ENCODE data around the gene RBM15. TPM values are rescaled to one million over a fixed set of nuclear protein-coding genes. Genes with fewer than 3 reads are reported as not detected.

RBM15 gene
- total RNA-seq, 1 experiment from 2014 or later: 101 TPM

GRCh38 chr1:110341146-110341871 lies 2.1 kb downstream of the RBM15 start:
- no peaks in the 10 kb centered on the region for H3K9me3 ChIP-seq (ENCODE audit: low read length)
- H3K4me2 ChIP-seq (ENCODE audit: low read depth, low read length, poor library complexity, severe bottlenecking): peak overlapping the region; percentile 80
- peaks cover 57% of the 10 kb centered on the region for H3K36me3 ChIP-seq (ENCODE audit: insufficient read depth, low read length)
- peak overlapping the region; percentile 92 for H3K27ac ChIP-seq (ENCODE audit: low read length)
- DNase-seq: no peak
- H2AFZ ChIP-seq (ENCODE audit: low read length): no peak overlapping the region
- H3K9me2 ChIP-seq (replicated peaks; ENCODE audit: insufficient read depth, low read length): no peaks in the 10 kb centered on the region
- peak overlapping the region; percentile 99 for H3K9ac ChIP-seq (ENCODE audit: low read length)
- peak overlapping the region; percentile 87 for H3K4me3 ChIP-seq (ENCODE audit: low read length)
- peaks cover 74% of the 10 kb centered on the region for H3K4me1 ChIP-seq (ENCODE audit: low read length)
- H3K27me3 ChIP-seq (ENCODE audit: low read length): no peaks in the 10 kb centered on the region
- H4K20me1 ChIP-seq (ENCODE audit: insufficient read depth, low read depth, low read length): peaks cover 61% of the 10 kb centered on the region
- H3K79me2 ChIP-seq (ENCODE audit: low read length): peaks cover 78% of the 10 kb centered on the region

DNA sequence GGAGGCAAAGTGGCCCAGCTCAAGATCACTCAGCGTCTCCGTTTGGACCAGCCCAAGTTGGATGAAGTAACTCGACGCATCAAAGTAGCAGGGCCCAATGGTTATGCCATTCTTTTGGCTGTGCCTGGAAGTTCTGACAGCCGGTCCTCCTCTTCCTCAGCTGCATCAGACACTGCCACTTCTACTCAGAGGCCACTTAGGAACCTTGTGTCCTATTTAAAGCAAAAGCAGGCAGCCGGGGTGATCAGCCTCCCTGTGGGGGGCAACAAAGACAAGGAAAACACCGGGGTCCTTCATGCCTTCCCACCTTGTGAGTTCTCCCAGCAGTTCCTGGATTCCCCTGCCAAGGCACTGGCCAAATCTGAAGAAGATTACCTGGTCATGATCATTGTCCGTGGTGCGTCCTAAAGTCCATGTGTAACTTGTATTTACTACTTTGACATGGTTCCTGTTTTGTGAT lies 2.7 kb downstream of the RBM15 start:
- peak overlapping the region; percentile 92 for H3K27ac ChIP-seq (ENCODE audit: low read length)
- H2AFZ ChIP-seq (ENCODE audit: low read length): no peak overlapping the region
- peak overlapping the region; percentile 80 for H3K4me2 ChIP-seq (ENCODE audit: low read depth, low read length, poor library complexity, severe bottlenecking)
- H3K36me3 ChIP-seq (ENCODE audit: insufficient read depth, low read length): peaks cover 63% of the 10 kb centered on the region
- H3K4me3 ChIP-seq (ENCODE audit: low read length): peak overlapping the region; percentile 87
- no peaks in the 10 kb centered on the region for H3K9me2 ChIP-seq (replicated peaks; ENCODE audit: insufficient read depth, low read length)
- H4K20me1 ChIP-seq (ENCODE audit: insufficient read depth, low read depth, low read length): peaks cover 66% of the 10 kb centered on the region
- peak overlapping the region; percentile 99 for H3K9ac ChIP-seq (ENCODE audit: low read length)
- no peaks in the 10 kb centered on the region for H3K9me3 ChIP-seq (ENCODE audit: low read length)
- H3K27me3 ChIP-seq (ENCODE audit: low read length): no peaks in the 10 kb centered on the region
- peak; percentile 50 for DNase-seq
- peaks cover 74% of the 10 kb centered on the region for H3K4me1 ChIP-seq (ENCODE audit: low read length)
- H3K79me2 ChIP-seq (ENCODE audit: low read length): peaks cover 83% of the 10 kb centered on the region

DNA sequence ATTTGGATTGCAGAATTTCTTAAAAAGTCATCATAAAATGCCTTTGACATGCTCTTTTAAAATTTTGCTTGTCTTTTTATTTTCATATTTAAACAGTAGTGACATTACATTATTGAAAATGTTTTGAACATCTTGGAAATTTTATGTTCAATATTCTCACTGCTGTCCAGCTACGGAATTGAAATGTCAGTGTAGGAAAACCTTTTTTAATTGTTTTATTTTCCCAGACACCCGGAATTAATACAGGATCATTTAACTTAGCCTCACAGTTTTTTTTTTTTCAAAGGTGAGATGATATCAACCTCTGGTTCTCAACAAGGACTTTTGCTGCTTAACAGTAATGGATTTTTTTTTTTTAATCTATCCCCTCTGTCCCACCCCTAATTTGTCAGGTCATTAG lies 4.1 kb downstream of the RBM15 start:
- H3K79me2 ChIP-seq (ENCODE audit: low read length): peaks cover 90% of the 10 kb centered on the region
- peaks cover 78% of the 10 kb centered on the region for H3K4me1 ChIP-seq (ENCODE audit: low read length)
- no peaks in the 10 kb centered on the region for H3K27me3 ChIP-seq (ENCODE audit: low read length)
- H3K36me3 ChIP-seq (ENCODE audit: insufficient read depth, low read length): peaks cover 73% of the 10 kb centered on the region
- H3K9me3 ChIP-seq (ENCODE audit: low read length): no peaks in the 10 kb centered on the region
- no peak overlapping the region for H2AFZ ChIP-seq (ENCODE audit: low read length)
- DNase-seq: no peak
- no peaks in the 10 kb centered on the region for H3K9me2 ChIP-seq (replicated peaks; ENCODE audit: insufficient read depth, low read length)
- H3K4me2 ChIP-seq (ENCODE audit: low read depth, low read length, poor library complexity, severe bottlenecking): peak overlapping the region; percentile 80
- H3K9ac ChIP-seq (ENCODE audit: low read length): peak overlapping the region; percentile 99
- peaks cover 78% of the 10 kb centered on the region for H4K20me1 ChIP-seq (ENCODE audit: insufficient read depth, low read depth, low read length)
- H3K4me3 ChIP-seq (ENCODE audit: low read length): peak overlapping the region; percentile 87
- H3K27ac ChIP-seq (ENCODE audit: low read length): peak overlapping the region; percentile 92

DNA sequence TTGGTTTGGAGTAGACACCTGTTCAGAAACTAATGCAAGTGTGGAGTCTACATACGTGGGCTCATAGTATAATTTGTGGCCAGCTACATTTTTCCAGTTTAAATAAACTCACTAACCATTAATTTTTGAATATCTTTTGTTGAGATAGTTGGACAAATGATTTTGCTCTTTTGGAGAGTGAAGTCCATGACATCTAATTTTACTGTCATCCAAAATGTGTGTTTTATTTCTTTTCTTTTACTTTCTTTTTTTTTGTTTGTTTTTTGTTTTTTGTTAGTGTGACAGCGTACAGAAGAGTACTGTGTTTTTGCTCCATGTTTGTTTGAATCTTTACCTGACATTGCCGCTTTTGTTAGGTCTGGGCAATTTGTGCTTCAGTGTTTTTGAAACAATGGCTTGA lies 5.0 kb downstream of the RBM15 start:
- Histone ChIP-seq H3K4me1 (ENCODE audit: low read length) (peaks cover 87% of the 10 kb centered on the region), H3K4me2 (ENCODE audit: low read depth, low read length, poor library complexity, severe bottlenecking) (peak overlapping the region; percentile 80), H3K27me3 (ENCODE audit: low read length) (no peaks in the 10 kb centered on the region), H4K20me1 (ENCODE audit: insufficient read depth, low read depth, low read length) (peaks cover 87% of the 10 kb centered on the region), H3K27ac (ENCODE audit: low read length) (peak overlapping the region; percentile 92), H3K9ac (ENCODE audit: low read length) (peak overlapping the region; percentile 99), H3K79me2 (ENCODE audit: low read length) (peaks cover 99% of the 10 kb centered on the region), H3K9me2 (replicated peaks; ENCODE audit: insufficient read depth, low read length) (no peaks in the 10 kb centered on the region), H2AFZ (ENCODE audit: low read length) (no peak overlapping the region), H3K36me3 (ENCODE audit: insufficient read depth, low read length) (peaks cover 82% of the 10 kb centered on the region), H3K4me3 (ENCODE audit: low read length) (peak overlapping the region; percentile 87), H3K9me3 (ENCODE audit: low read length) (no peaks in the 10 kb centered on the region)
- no peak for DNase-seq

- Histone ChIP-seq H3K4me2 (ENCODE audit: low read depth, low read length, poor library complexity, severe bottlenecking) (peak overlapping the region; percentile 80), H3K4me1 (ENCODE audit: low read length) (peaks cover 100% of the 10 kb centered on the region), H3K9me3 (ENCODE audit: low read length) (no peaks in the 10 kb centered on the region), H3K27ac (ENCODE audit: low read length) (peak overlapping the region; percentile 92), H3K79me2 (ENCODE audit: low read length) (peaks cover 100% of the 10 kb centered on the region), H4K20me1 (ENCODE audit: insufficient read depth, low read depth, low read length) (peaks cover 95% of the 10 kb centered on the region), H2AFZ (ENCODE audit: low read length) (no peak overlapping the region), H3K36me3 (ENCODE audit: insufficient read depth, low read length) (peaks cover 88% of the 10 kb centered on the region), H3K27me3 (ENCODE audit: low read length) (no peaks in the 10 kb centered on the region), H3K9ac (ENCODE audit: low read length) (peak overlapping the region; percentile 99), H3K4me3 (ENCODE audit: low read length) (peak overlapping the region; percentile 87), H3K9me2 (replicated peaks; ENCODE audit: insufficient read depth, low read length) (no peaks in the 10 kb centered on the region)
- DNase-seq: no peak
Observed at GRCh38 chr1:110345480-110345879, 6.3 kb downstream of the RBM15 start.

- H4K20me1 ChIP-seq (ENCODE audit: insufficient read depth, low read depth, low read length): peaks cover 95% of the 10 kb centered on the region
- no peak for DNase-seq
- peak overlapping the region; percentile 80 for H3K4me2 ChIP-seq (ENCODE audit: low read depth, low read length, poor library complexity, severe bottlenecking)
- H3K9ac ChIP-seq (ENCODE audit: low read length): peak overlapping the region; percentile 51
- H3K4me1 ChIP-seq (ENCODE audit: low read length): peaks cover 100% of the 10 kb centered on the region
- no peaks in the 10 kb centered on the region for H3K27me3 ChIP-seq (ENCODE audit: low read length)
- H3K79me2 ChIP-seq (ENCODE audit: low read length): peaks cover 100% of the 10 kb centered on the region
- peak overlapping the region; percentile 55 for H3K4me3 ChIP-seq (ENCODE audit: low read length)
- H3K27ac ChIP-seq (ENCODE audit: low read length): peak overlapping the region; percentile 92
- no peaks in the 10 kb centered on the region for H3K9me2 ChIP-seq (replicated peaks; ENCODE audit: insufficient read depth, low read length)
- no peak overlapping the region for H2AFZ ChIP-seq (ENCODE audit: low read length)
- no peaks in the 10 kb centered on the region for H3K9me3 ChIP-seq (ENCODE audit: low read length)
- H3K36me3 ChIP-seq (ENCODE audit: insufficient read depth, low read length): peaks cover 89% of the 10 kb centered on the region
Observed at GRCh38 chr1:110346690-110347089, 7.5 kb downstream of the RBM15 start.

GRCh38 chr1:110347182-110347893 lies 8.2 kb downstream of the RBM15 start:
- peaks cover 100% of the 10 kb centered on the region for H3K4me1 ChIP-seq (ENCODE audit: low read length)
- no peaks in the 10 kb centered on the region for H3K27me3 ChIP-seq (ENCODE audit: low read length)
- H3K27ac ChIP-seq (ENCODE audit: low read length): peak overlapping the region; percentile 92
- H3K9me3 ChIP-seq (ENCODE audit: low read length): no peaks in the 10 kb centered on the region
- H3K36me3 ChIP-seq (ENCODE audit: insufficient read depth, low read length): peaks cover 89% of the 10 kb centered on the region
- H2AFZ ChIP-seq (ENCODE audit: low read length): no peak overlapping the region
- peak overlapping the region; percentile 55 for H3K4me3 ChIP-seq (ENCODE audit: low read length)
- peak overlapping the region; percentile 80 for H3K4me2 ChIP-seq (ENCODE audit: low read depth, low read length, poor library complexity, severe bottlenecking)
- peak; percentile 54 for DNase-seq
- H3K79me2 ChIP-seq (ENCODE audit: low read length): peaks cover 100% of the 10 kb centered on the region
- peaks cover 89% of the 10 kb centered on the region for H4K20me1 ChIP-seq (ENCODE audit: insufficient read depth, low read depth, low read length)
- peak overlapping the region; percentile 51 for H3K9ac ChIP-seq (ENCODE audit: low read length)
- no peaks in the 10 kb centered on the region for H3K9me2 ChIP-seq (replicated peaks; ENCODE audit: insufficient read depth, low read length)

DNA sequence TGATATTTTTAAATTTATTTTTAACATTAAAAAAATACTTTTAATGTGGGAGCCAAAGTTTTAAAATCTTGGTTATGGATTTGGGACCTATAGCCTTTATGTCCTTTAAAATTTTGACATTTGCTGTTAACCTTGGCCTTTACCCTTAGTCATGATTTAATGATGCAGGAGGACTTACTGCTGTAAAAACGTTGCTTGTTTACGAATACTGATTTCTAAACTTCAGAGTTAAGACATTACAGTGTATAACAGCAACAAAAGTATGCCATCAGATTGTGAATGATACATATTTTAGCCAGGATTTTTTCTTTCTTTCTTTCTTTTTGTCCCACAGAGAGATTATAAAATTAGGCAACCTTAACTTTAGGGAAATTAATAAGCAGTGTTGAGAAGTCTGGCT lies 8.9 kb downstream of the RBM15 start:
- DNase-seq: no peak
- Histone ChIP-seq H3K27me3 (ENCODE audit: low read length) (no peaks in the 10 kb centered on the region), H4K20me1 (ENCODE audit: insufficient read depth, low read depth, low read length) (peaks cover 82% of the 10 kb centered on the region), H3K79me2 (ENCODE audit: low read length) (peaks cover 100% of the 10 kb centered on the region), H3K9ac (ENCODE audit: low read length) (peak overlapping the region; percentile 35), H2AFZ (ENCODE audit: low read length) (no peak overlapping the region), H3K4me1 (ENCODE audit: low read length) (peaks cover 94% of the 10 kb centered on the region), H3K36me3 (ENCODE audit: insufficient read depth, low read length) (peaks cover 84% of the 10 kb centered on the region), H3K4me2 (ENCODE audit: low read depth, low read length, poor library complexity, severe bottlenecking) (peak overlapping the region; percentile 80), H3K27ac (ENCODE audit: low read length) (peak overlapping the region; percentile 92), H3K9me3 (ENCODE audit: low read length) (no peaks in the 10 kb centered on the region), H3K4me3 (ENCODE audit: low read length) (peak overlapping the region; percentile 40), H3K9me2 (replicated peaks; ENCODE audit: insufficient read depth, low read length) (no peaks in the 10 kb centered on the region)

Data from Karpas-422 (cell line).